C4-2B (cell line): ENCODE results near the gene ALX3.

Experiments
- H3K27ac ChIP-seq: fragments of 450-650 bp; 2 replicates; pipeline ENCODE4 v1.5.1; 2017
- ZFX ChIP-seq: fragments of 450-650 bp; IDR thresholded peaks from 2 replicates; pipeline ENCODE4 v1.6.1; 2017
- TF ChIP-seq, protein P1 (sequence below): fragments of 450-650 bp; conservative IDR thresholded peaks from 2 replicates; pipeline ENCODE4 v1.5.1; 2017; ENCODE audit warnings: mild to moderate bottlenecking

The ALX3 gene

DNA sequence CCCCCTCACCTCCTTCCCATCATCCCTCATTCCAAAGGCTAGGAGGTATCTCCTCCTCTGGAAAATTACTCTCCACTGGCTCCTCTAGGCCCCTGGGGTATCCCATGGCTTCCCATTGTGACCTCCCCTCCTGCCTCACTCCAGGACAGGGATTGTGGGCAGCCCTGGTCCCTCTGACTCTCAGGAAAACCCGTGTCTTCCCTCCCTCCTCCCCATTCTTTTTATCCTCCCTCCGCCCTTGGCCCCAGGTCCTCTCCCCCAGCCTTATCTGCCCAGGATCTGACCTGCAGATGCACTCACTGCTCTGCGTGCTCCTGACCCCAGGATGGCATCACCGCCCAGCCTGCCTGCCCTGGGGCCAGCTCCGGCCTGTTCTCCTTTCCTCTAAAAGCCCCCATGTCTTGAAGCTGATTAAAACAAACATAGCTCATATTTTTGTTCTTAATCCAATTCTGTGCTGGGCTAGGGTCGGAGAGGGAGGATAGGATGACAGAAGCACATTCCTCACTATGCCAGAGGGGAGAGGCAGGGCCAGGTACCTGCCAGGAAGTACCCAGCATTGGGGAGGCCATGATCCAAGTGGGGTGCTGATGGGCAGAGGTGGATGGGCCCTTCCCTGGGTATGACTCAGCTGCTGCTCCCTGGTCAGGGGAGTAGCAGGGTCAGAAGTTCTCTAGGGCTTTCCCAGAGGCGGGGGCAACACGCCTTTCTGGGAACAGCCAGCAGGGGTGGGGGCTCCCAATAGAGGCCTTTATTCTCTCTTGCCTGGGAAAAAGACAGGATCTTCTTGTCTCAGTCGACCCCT lies 28.0 kb upstream of the ALX3 start:
- TF ChIP-seq, protein P1, sequence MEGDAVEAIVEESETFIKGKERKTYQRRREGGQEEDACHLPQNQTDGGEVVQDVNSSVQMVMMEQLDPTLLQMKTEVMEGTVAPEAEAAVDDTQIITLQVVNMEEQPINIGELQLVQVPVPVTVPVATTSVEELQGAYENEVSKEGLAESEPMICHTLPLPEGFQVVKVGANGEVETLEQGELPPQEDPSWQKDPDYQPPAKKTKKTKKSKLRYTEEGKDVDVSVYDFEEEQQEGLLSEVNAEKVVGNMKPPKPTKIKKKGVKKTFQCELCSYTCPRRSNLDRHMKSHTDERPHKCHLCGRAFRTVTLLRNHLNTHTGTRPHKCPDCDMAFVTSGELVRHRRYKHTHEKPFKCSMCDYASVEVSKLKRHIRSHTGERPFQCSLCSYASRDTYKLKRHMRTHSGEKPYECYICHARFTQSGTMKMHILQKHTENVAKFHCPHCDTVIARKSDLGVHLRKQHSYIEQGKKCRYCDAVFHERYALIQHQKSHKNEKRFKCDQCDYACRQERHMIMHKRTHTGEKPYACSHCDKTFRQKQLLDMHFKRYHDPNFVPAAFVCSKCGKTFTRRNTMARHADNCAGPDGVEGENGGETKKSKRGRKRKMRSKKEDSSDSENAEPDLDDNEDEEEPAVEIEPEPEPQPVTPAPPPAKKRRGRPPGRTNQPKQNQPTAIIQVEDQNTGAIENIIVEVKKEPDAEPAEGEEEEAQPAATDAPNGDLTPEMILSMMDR: no peak
- TF ChIP-seq ZFX: no peak
- no peak overlapping the region for H3K27ac ChIP-seq

DNA sequence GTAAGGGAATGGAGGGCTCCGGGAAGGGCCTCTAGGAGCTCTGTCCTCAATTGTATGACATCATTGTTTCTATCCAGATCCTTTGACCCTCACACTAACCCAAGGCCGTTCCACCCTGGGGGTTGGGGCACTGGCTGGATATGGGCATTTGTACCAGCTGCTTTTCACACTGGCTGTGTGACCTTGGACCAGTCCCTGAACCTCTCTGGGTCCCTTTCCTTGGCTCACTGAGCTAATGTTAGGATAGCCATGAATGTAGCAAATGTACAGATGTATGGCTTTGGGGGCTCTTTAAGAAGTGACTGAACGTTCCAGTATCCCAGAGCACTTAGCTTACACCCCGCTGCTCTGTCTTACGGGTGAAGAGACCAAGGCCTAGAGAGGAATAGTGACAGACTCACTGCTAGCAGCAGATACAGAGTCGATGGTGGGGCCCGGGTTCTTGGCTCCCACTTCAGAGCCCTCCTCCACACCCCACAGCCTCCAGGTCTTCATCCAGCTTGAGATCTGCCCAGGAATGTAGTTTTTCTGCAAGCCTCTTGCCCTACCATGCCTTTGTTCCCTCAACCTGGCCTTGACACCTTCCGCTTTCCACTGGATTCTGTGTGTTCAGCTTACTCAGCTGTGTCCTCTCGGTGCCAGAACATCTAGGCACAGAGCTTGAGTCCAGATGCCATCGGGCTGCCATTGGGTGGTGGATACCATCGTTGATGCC lies 27.2 kb upstream of the ALX3 start:
- TF ChIP-seq, protein P1: no peak
- no peak overlapping the region for H3K27ac ChIP-seq

DNA sequence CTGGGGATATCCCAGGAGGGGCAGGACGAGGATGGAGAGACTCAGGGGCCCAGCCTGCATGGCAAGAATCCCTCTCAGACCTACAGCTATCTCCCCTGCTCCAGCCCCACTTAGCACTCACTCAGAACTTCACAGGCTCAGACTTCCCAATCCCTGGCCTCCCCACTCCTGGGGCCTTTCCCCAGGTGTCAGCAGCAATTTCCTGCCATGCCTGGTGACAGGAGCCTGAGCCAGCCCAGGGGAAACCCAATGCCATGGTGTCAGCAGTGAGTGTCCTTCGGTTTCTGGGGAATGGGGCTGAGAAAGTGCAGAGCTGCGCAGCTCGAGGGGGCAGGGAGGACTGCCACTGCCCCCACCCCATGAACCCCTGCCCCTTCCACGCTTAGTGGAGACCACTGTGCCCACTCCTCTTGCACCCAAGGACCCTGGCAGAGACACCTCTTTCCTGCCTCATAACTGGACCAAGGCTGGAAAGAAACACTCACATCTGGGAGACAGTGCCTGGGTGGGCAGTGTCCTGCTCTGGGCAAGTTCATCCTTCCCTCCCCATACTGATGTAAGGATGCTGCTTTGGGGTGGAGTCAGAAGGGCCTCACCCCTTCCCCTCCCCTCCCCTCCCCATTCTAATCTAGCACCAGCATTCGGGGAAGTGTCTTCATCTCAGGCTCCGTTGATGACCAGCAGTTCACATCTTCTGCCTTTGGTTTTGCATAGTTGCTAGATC lies 24.6 kb upstream of the ALX3 start:
- H3K27ac ChIP-seq: no peak overlapping the region
- no peak for TF ChIP-seq ZFX
- TF ChIP-seq, protein P1: no peak

DNA sequence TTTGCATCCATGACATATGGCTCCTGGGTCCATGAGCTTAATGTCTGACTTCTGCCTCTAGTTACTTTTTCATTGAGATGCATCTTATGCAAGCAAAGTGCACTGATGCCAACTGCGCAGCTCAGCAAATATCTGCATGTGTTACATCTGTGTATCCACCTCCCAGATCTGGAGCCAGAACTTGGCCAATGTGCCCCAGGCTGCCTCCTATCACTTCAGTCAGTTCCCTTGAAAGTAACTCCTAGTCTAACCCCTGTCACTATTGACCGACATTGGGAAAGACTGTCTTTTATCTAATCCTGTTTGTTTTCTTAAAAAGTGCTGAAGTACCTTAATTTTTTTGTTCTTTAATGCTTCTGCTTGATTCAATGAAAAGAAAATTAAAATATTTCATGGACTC lies 22.5 kb upstream of the ALX3 start:
- TF ChIP-seq ZFX: no peak
- TF ChIP-seq, protein P1: no peak

DNA sequence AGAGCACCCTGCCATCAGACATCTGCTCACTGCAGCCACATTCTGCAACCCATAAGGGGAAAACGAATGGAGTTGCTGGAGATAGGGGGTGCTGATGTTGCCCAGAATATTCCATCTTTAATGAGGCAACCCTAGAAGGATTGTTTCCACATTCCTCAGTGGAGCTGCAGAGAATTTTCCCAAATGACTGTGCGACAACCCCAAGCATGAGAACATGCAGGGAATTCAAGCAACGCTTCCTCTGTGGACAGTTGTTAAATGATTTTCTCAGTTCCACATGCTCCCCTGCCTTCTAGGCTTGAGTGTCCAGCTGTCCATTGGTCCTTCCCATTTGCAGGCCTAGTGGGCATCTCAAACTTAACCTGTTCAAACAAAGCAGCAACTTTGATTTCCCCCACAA lies 21.3 kb upstream of the ALX3 start:
- H3K27ac ChIP-seq: no peak overlapping the region
- TF ChIP-seq ZFX: no peak
- TF ChIP-seq, protein P1: no peak

More for the DNA sequence above, 22.5 kb upstream of the ALX3 start:
- no peak overlapping the region for H3K27ac ChIP-seq

DNA sequence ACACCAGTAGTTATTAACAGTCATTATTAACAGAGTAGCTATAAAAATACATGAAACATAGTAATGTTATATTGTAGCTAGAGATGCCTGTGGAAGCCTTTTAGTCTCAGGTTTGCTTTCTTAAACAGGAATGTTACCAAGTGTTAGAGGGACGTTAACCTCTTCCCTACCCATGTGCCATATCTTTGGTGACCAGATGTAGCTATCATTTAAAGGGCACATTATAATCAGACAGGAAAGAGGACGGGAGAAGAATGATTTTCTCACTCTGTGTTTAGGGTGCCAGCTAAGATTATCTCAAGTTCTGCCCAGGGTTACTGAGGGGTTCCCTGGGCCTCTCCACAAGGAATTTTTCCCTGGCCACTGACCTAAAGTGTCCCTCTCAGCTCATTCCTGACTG lies 20.9 kb upstream of the ALX3 start:
- TF ChIP-seq, protein P1: no peak
- TF ChIP-seq ZFX: no peak
- no peak overlapping the region for H3K27ac ChIP-seq
